SU-DHL-6 (cell line): Measurements from ENCODE around the gene ITPA.

ENCODE experiments used
- CTCF ChIP-seq: fragments of 200-600 bp; sonication (generic); IDR thresholded peaks from one replicate; pipeline ENCODE4 v1.5.1; 2017; ENCODE audit warnings: antibody characterized with exemption, mild to moderate bottlenecking, low read length, moderate library complexity; ENCODE audit not compliant: insufficient read depth, poor library complexity, severe bottlenecking
- EZH2phosphoT487 ChIP-seq: fragments of 200-600 bp; sonication (generic), shearing (Covaris generic); conservative IDR thresholded peaks from 2 replicates; pipeline ENCODE4 v1.6.1; 2018; ENCODE audit warnings: mild to moderate bottlenecking, antibody characterized with exemption, low read length, moderate library complexity, mixed read lengths

- no peak for TF ChIP-seq CTCF
- TF ChIP-seq EZH2phosphoT487: no peak
Measured at GRCh38 chr20:3199206-3199605, 10.1 kb upstream of the ITPA start.
